Neural crest cell (in vitro differentiated cells): ENCODE results near the gene RPS28. TPM values are rescaled to one million over a fixed set of nuclear protein-coding genes. Genes with fewer than 3 reads are reported as not detected.
"Not testable (repeated sequence)": the region's sequence is repeated elsewhere in the genome, so short reads cannot be mapped to it uniquely, and the experiment has no call there.

Source experiments
- DNase-seq: peaks from one replicate; pipeline ENCODE4 v3.0.0; 2021; ENCODE audit warnings: low read depth, mixed read lengths, low spot score
- H3K27ac Mint-ChIP-seq: one replicate; pipeline ENCODE4 v1.8.0; 2021; ENCODE audit warnings: mild to moderate bottlenecking, mixed read lengths; ENCODE audit not compliant: unreplicated experiment
- H3K27me3 Mint-ChIP-seq: 2 replicates; pipeline ENCODE4 v1.8.0; 2021; ENCODE audit warnings: low read depth, mild to moderate bottlenecking, mixed read lengths
- H3K36me3 Mint-ChIP-seq: 2 replicates; pipeline ENCODE4 v1.8.0; 2021; ENCODE audit warnings: low read depth, mild to moderate bottlenecking, mixed read lengths
- H3K4me1 Mint-ChIP-seq: 2 replicates; pipeline ENCODE4 v1.8.0; 2021; ENCODE audit warnings: mixed read lengths
- H3K4me3 Mint-ChIP-seq: one replicate; pipeline ENCODE4 v1.8.0; 2021; ENCODE audit warnings: mild to moderate bottlenecking, mixed read lengths
- H3K9me3 Mint-ChIP-seq: 2 replicates; pipeline ENCODE4 v1.8.0; 2021; ENCODE audit warnings: mixed read lengths
- total RNA-seq: library from RNA; stranded (reverse); gene quantifications from 2 replicates; pipeline ENCODE4 v1.2.1, GENCODE V29; 2021
- TF ChIP-seq, protein P1 (sequence below): fragments of 200-600 bp; sonication (generic); conservative IDR thresholded peaks from 2 replicates; pipeline ENCODE4 v1.5.0; 2021; ENCODE audit warnings: antibody characterized with exemption, mild to moderate bottlenecking

RPS28 gene
- total RNA-seq, 1 donor from 2014 or later = 1,634 TPM

DNA sequence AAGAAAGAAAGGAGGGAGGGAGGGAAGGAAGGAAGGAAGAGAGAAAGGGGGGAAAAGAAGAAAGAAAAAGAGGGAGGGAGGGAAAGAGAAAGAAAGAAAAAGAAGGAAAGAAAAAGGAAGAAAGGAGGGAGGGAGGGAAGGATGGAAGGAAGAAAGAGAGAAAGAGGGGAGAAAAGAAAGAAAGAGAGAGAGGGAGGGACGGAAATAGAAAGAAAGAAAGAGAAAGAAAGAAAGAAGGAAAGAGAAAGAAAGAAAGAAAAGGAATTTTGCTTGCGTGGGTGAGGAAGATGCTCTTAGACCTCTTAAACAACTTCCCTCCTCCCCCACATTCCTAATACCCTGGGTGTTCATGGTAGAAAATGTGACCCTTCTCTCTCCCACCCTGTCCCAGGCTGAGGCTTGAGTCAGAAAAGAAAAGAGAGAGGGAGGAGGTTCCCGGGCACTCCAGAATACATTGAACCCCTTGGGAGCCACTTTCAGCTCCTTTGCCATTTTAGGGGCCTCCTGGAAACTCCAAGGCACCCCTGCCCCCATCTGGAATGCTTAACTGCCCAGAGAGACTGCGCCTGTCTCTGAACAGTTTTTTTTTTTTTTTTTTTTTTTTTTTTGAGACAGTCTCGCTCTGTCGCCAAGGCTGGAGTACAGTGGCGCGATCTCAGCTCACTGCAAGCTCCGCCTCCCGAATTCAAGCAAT, 31.0 kb downstream of the RPS28 start:
- Mint-ChIP-seq H3K27ac (no peak overlapping the region), H3K4me1 (peaks cover 22% of the 10 kb centered on the region), H3K27me3 (peaks cover 4% of the 10 kb centered on the region), H3K9me3 (no peaks in the 10 kb centered on the region), H3K36me3 (no peaks in the 10 kb centered on the region), H3K4me3 (peak overlapping the region; percentile 27)
- TF ChIP-seq, protein P1, sequence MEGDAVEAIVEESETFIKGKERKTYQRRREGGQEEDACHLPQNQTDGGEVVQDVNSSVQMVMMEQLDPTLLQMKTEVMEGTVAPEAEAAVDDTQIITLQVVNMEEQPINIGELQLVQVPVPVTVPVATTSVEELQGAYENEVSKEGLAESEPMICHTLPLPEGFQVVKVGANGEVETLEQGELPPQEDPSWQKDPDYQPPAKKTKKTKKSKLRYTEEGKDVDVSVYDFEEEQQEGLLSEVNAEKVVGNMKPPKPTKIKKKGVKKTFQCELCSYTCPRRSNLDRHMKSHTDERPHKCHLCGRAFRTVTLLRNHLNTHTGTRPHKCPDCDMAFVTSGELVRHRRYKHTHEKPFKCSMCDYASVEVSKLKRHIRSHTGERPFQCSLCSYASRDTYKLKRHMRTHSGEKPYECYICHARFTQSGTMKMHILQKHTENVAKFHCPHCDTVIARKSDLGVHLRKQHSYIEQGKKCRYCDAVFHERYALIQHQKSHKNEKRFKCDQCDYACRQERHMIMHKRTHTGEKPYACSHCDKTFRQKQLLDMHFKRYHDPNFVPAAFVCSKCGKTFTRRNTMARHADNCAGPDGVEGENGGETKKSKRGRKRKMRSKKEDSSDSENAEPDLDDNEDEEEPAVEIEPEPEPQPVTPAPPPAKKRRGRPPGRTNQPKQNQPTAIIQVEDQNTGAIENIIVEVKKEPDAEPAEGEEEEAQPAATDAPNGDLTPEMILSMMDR = no peak
- DNase-seq = no peak

DNA sequence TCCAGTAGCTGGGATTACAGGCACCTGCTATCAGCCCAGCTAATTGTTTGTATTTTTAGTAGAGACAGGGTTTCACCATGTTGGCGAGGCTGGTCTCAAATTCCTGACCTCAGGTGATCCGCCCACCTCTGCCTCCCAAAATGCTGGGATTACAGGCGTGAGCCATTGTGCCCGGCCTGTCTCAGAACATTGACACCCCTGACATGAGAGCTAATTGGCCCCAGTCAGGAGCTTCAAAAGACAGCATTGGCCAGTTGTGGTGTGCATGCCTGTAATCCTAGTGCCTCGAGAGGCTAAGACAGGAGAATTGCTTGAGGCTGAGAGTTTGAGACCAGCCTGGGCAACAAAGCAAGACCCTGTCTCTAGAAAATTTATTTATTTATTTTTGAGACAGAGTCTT, 31.5 kb downstream of the RPS28 start:
- not testable (repeated sequence) for H3K27me3 Mint-ChIP-seq, H3K27ac Mint-ChIP-seq, DNase-seq, H3K9me3 Mint-ChIP-seq, H3K36me3 Mint-ChIP-seq, H3K4me3 Mint-ChIP-seq
- peaks cover 18% of the 10 kb centered on the region for H3K4me1 Mint-ChIP-seq

DNA sequence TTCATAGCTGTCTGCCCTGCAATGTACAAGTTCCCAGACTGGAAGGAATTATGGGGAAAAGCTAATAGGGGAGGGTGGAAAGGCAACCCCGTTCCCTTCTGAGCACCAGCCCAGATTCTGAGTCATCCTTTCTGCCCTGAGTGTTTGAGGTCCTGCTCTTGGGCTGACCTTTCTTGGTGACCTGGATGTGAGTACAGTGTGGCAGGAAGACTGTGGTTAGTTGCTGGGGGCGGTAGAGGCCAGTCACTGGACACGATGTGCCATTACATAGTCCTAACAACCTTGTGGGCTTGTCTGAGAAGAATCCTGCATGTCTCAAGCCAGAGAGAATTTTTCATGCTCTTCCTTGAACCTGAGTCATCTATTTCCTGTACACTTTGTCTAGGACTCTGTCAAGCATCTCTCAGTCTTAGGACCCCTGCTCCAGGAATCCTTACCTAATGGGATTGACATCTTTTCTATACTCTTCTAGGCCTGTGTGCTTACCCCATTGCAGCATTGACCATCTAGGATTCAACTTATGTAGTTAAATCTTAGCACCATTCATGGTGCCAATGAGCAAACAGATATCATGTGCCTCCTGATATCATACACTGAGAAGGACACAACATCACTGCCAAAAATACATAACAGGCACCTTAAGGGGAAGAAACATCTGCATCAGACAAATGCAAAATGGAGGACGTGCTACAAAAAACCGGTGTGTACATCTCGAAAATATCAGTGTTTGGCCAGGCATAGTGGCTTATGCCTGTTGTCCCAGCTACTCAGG, 34.5 kb downstream of the RPS28 start:
- no peaks in the 10 kb centered on the region for H3K36me3 Mint-ChIP-seq
- DNase-seq = no peak
- H3K4me3 Mint-ChIP-seq = no peak overlapping the region
- H3K27ac Mint-ChIP-seq = no peak overlapping the region
- peaks cover 3% of the 10 kb centered on the region for H3K27me3 Mint-ChIP-seq
- H3K4me1 Mint-ChIP-seq = peaks cover 17% of the 10 kb centered on the region
- H3K9me3 Mint-ChIP-seq = no peaks in the 10 kb centered on the region
- TF ChIP-seq, protein P1 = no peak

DNA sequence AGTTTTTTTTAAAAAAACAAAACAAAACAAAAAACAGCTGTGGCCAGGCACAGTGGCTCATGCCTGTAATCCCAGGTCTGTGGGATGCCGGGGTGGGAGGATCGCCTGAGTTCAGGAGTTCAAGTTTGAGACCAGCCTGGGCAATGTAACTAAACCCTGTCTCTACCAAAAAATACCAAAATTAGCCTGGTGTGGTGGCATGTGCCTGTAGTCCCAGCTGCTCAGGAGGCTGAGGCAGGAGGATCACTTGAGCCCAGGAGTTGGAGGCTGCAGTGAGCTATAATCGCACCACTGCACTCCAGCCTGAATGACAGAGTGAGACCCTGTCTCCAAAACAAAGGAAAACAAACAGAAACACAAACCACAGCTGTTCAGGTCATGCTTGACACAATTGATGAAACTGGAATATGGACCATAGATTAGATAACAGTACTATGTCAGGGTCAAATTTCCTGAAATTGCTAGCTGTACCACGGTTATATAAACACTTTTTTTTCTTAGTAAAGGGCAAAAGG, 35.8 kb downstream of the RPS28 start:
- TF ChIP-seq, protein P1 = no peak
- Mint-ChIP-seq H3K36me3 (no peaks in the 10 kb centered on the region), H3K27me3 (peaks cover 8% of the 10 kb centered on the region), H3K27ac (no peak overlapping the region), H3K4me3 (no peak overlapping the region), H3K4me1 (peaks cover 15% of the 10 kb centered on the region), H3K9me3 (no peaks in the 10 kb centered on the region)
- no peak for DNase-seq

DNA sequence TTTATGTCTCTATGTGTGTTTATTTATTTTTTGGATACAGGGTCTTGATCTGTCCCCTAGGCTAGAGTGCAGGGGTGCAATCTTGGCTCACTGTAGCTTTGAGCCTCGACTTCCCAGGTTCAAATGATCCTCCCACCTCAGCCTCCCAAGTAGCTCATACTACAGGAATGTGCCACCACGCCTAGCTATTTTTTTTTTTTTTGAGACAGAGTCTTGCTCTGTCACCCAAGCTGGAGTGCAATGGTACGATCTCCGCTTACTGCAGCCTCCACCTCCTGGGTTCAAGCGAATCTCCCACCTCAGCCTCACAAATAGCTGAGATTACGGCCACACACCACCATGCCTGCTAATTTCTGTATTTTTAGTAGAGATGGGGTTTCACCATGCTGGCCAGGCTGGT, 37.7 kb downstream of the RPS28 start:
- H3K4me1 Mint-ChIP-seq = peaks cover 16% of the 10 kb centered on the region
- peaks cover 26% of the 10 kb centered on the region for H3K27me3 Mint-ChIP-seq
- TF ChIP-seq, protein P1 = no peak
- H3K27ac Mint-ChIP-seq = no peak overlapping the region
- no peaks in the 10 kb centered on the region for H3K36me3 Mint-ChIP-seq
- H3K4me3 Mint-ChIP-seq = no peak overlapping the region
- DNase-seq = no peak
- no peaks in the 10 kb centered on the region for H3K9me3 Mint-ChIP-seq

DNA sequence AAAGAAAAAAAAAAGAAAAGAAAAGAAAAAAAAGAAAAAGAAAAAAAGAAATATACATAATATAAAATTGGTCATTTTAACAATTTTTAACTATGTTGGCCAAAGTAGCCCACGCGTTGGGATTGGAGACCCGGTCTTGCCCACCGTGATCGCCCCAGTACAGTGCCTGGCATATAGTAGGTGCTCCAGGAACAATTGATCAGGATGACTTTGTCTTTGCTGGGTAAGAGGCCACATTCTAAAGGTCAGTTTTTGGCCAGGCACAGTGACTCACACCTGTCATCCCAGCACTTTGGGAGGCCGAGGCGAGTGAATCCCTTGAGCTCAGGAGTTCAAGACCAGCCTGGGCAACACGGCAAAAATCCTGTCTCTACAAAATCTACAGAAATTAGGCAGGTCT, 38.9 kb downstream of the RPS28 start:
- H3K9me3 Mint-ChIP-seq = no peaks in the 10 kb centered on the region
- no peak overlapping the region for H3K4me3 Mint-ChIP-seq
- no peaks in the 10 kb centered on the region for H3K36me3 Mint-ChIP-seq
- no peak for DNase-seq
- H3K27me3 Mint-ChIP-seq = peaks cover 38% of the 10 kb centered on the region
- H3K27ac Mint-ChIP-seq = no peak overlapping the region
- peaks cover 15% of the 10 kb centered on the region for H3K4me1 Mint-ChIP-seq
- TF ChIP-seq, protein P1 = no peak
